HS-5 (cell line): Measurements from ENCODE around the gene NOLC1.

Experiments used
- DNase-seq: peaks from one replicate; pipeline ENCODE4 v3.0.0-alpha.2; 2012; ENCODE audit warnings: low read depth

The NOLC1 gene

GRCh38 chr10:102121739-102122372 lies 30.3 kb upstream of the NOLC1 start:
- DNase-seq: no peak

- DNase-seq: no peak
Measured at GRCh38 chr10:102122450-102122849, 29.7 kb upstream of the NOLC1 start.

GRCh38 chr10:102123223-102123622 lies 29.0 kb upstream of the NOLC1 start:
- DNase-seq: no peak

- no peak for DNase-seq
Measured at GRCh38 chr10:102131286-102132170, 20.7 kb upstream of the NOLC1 start.

GRCh38 chr10:102132193-102132562 lies 20.0 kb upstream of the NOLC1 start:
- DNase-seq: no peak

- peak; percentile 96 for DNase-seq
Measured at GRCh38 chr10:102132563-102133372, 19.4 kb upstream of the NOLC1 start, which contains the start of gene PPRC1. TSS of gene PPRC1 (plus strand) at chr10:102133040. CDS start at chr10:102133069, 29 bp downstream.

- DNase-seq: no peak
Measured at GRCh38 chr10:102133373-102134195, 18.6 kb upstream of the NOLC1 start.

- no peak for DNase-seq
Measured at GRCh38 chr10:102134416-102134815, 17.8 kb upstream of the NOLC1 start.

- no peak for DNase-seq
Measured at GRCh38 chr10:102135956-102136526, 16.1 kb upstream of the NOLC1 start.

- no peak for DNase-seq
Measured at GRCh38 chr10:102139281-102140110, 12.7 kb upstream of the NOLC1 start.

- no peak for DNase-seq
Measured at GRCh38 chr10:102140218-102140617, 12.0 kb upstream of the NOLC1 start.

GRCh38 chr10:102140913-102141540 lies 11.2 kb upstream of the NOLC1 start:
- DNase-seq: no peak

- no peak for DNase-seq
Measured at GRCh38 chr10:102141583-102142107, 10.5 kb upstream of the NOLC1 start.

- no peak for DNase-seq
Measured at GRCh38 chr10:102146971-102147428, 5.2 kb upstream of the NOLC1 start.

- DNase-seq: no peak
Measured at GRCh38 chr10:102147561-102147960, 4.6 kb upstream of the NOLC1 start.

- DNase-seq: no peak
Measured at GRCh38 chr10:102148275-102148674, 3.9 kb upstream of the NOLC1 start.

- peak; percentile 84 for DNase-seq
Measured at GRCh38 chr10:102150970-102151773, 1.0 kb upstream of the NOLC1 start.

GRCh38 chr10:102152545-102152890 lies 329 bp downstream of the NOLC1 start:
- no peak for DNase-seq
